NCI-H2227 treated with DMSO at 0.1 percent for 48 hours (cell line): ENCODE results near the gene SLC50A1.
A peak's percentile ranks its signal among the peaks of the same experiment; 100 is the strongest.

Experiments
- DNase-seq: peaks from one replicate; lab custom pipeline; 2025; lab: John Stamatoyannopoulos, UW

SLC50A1 gene, protein sequence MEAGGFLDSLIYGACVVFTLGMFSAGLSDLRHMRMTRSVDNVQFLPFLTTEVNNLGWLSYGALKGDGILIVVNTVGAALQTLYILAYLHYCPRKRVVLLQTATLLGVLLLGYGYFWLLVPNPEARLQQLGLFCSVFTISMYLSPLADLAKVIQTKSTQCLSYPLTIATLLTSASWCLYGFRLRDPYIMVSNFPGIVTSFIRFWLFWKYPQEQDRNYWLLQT

DNA sequence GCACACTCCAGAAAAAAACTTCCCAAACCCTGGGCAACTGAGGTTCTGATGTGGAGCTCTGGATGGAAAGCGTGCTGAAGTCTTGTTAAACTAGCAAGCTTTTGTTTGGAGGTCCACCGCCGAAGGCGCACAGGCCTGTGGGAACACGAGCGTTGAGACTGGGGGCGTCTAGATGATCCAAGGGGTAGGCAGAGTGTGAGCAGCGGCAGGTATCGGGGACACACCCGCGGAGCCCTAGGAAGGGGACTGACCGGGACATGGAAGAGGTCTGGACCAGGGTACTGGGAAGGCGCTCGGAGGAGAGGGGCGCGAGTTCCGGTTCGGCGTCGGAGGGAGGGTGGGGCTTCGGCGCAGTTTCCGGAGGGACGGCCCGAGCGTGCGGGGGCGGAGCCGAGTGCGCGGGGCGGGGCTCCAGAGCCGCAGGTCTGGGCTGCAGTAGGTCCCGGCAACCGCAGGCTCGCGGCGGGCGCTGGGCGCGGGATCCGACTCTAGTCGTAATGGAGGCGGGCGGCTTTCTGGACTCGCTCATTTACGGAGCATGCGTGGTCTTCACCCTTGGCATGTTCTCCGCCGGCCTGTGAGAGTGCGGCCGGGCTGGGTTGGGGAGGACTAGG, at the start of gene SLC50A1:
SLC50A1 (plus strand) TSS at position 438 of the 614 bp plus-strand sequence; CDS start at position 498, 60 bp downstream.
- DNase-seq, result peak; percentile 93

DNA sequence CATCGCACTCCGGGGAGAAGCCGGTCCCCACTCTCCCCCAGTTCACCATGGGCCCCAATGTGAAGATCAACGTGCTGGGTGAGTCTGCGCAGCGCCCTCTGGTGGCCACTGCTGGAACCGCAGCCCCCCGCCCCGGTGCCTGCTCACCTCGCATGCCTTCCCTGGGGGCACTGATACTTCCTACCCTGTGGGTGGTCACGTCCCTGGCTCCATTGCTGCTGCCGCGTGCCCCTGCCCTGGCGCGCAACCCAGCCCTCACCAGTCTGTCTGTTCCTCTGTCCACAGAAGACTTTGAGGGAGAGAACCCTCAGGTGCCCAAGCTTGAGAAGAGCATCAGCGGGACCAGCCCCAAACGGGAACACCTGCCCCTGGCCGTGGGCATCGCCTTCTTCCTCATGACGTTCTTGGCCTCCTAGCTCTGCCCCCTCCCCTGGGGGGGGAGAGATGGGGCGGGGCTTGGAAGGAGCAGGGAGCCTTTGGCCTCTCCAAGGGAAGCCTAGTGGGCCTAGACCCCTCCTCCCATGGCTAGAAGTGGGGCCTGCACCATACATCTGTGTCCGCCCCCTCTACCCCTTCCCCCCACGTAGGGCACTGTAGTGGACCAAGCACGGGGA, 49.4 kb upstream of the SLC50A1 start:
- DNase-seq, result no peak

- no peak for DNase-seq
Observed at GRCh38 chr1:155086856-155087535, 48.7 kb upstream of the SLC50A1 start.

DNA sequence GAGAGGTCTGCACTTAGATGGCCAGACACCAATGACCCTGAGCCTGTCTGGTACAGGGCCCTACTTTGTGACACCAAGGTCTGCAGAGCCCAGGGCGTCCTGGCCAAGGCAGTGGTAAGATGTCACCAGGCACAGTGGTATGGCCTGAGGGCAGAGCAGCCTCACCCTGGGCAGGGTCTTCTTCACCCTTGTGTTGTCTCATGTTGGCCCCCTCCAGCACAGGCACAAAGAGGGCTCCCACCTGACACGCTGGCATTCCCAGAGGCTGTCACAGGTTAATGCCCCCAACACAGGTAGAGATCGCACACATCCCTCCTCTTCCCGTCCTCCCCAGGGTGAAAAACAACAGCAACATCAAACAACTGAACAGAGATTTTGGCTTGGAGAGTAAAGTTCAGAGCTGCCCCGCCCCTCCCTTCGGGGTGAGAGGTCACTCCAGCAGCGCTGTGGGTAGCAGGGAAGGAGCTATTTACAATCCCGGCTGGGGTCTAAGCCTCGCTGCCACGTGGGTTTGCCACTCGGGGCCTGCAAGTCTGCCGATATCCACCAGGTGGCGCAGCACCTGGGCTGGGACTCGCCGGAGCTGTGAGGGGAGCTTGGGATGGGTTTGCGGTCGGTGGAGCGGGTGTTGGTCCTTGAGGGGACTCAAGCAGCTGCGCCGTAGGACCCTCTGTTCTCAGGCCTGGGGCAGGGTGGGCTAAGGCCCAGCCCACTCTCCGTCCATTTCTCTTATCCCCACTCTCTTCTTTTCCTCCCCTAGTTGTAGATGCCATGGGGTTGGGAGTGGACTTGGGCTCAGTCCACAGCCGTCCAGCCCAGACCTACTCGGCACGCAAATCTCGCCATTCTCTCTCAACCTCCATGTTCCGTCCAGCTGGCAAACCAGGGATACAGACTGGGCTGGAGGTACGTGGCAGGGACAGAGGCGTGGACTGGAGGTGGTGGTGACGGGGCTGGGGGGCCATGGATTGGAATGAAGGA, 44.3 kb upstream of the SLC50A1 start:
- peak; percentile 77 for DNase-seq

- no peak for DNase-seq
Observed at GRCh38 chr1:155092131-155092530, 43.5 kb upstream of the SLC50A1 start.

GRCh38 chr1:155092641-155093040, 43.0 kb upstream of the SLC50A1 start:
- no peak for DNase-seq

DNA sequence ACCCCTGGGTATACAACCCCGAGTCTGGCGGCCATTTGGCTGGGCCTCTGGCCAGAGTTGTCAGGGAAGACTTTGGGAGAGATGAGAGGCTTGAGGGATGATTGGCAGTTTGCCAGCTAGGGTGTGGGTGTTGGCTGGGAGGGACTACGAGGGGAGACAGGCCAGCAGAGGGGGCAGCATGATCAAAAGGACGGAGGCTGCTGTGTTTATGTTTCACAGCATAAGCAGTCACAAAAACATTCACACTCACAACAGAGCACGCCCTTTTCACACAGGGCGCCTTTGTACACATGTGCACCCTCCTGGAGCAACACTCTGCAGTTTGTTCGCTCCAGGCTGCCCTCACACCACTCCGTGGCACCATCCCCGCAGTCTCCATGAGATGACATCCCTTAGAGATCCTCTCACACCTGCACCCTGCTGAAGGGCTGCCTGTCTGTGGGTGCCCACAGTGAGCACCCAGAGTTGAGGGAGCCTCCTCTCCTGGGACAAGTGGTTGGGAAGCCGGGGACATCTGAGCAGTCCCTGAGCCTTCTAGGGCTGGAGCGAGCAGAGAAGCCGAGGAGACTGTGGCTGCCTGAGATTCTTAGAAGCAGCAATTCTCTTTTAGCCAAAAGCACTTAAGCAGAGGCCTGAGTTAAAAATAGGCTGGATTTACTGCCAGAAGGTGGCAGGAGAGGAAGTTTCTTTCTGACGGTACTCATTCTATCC, 41.6 kb upstream of the SLC50A1 start:
- DNase-seq, result peak; percentile 81

DNA sequence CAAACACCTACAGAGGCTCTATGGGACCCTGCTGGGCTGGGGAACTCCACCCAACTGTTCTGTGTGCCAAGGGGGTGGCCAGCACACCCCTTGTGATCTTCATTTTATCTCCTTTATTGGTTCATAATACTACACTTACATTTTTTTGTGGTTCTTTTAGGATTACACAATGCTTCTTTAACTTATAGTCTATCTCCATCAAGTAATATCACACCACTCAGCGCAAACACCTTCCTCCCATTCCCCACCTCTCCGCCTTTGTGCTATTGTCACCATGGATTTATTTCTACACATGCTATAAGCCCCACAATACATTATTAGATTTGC, 41.1 kb upstream of the SLC50A1 start:
- DNase-seq, result peak; percentile 59

DNA sequence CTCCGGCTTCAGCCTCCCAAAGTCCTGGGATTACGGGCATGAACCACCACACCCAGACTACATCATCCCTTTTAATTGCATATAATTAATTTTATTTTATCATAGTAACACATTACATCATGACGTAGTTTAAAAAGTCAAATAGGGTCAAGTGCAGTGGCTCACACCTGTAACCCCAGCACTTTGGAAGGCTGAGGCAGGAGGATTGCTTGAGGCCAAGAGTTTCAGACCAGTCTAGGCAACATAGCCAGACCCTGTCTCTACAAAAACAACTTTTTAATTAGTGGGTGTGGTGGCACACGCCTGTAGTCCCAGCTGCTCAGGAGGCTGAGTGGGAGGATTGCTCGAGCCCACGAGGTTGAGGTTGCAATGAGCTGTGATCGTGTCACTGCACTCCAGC, 36.3 kb upstream of the SLC50A1 start:
- DNase-seq, result no peak

DNA sequence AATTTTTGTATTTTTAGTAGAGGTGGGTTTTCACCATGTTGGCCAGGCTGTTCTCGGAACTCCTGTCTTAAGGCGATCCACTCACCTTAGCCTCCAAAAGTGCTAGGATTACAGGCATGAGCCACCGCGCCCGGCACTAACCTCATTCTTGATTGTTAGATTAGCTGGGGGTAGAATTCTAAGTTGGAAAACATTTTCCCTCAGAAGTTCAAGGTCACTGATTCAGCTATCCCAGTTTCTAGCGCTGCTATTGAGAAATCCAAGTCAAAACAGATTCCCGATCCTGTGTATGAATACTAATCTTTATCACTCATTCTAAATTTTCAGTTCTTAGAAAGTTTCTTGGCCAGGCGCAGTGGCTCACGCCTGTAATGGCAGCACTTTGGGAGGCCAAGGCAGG, 32.3 kb upstream of the SLC50A1 start:
- DNase-seq, result no peak

- DNase-seq, result no peak
Observed at GRCh38 chr1:155104605-155105534, 30.8 kb upstream of the SLC50A1 start.

DNA sequence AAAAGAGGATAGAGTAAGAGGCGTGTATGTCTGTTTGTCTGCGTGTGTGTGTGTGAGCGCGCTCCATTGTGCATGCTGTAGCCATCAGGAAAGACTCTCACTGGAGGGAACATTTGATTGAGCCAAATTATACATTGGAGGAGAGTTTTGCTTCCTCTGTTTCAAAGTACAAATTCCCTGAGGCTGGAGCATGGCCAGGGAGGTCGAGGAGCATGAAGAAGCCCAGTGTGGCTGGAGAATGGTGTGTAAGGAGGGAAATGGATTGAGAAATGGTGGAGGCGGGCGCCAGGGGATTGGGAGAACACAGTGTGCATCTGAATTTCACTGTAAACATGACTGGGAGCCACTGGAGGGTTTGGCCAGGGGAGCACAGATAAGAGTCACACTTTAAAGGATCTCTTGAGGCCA, 30.0 kb upstream of the SLC50A1 start:
- DNase-seq, result peak; percentile 50

DNA sequence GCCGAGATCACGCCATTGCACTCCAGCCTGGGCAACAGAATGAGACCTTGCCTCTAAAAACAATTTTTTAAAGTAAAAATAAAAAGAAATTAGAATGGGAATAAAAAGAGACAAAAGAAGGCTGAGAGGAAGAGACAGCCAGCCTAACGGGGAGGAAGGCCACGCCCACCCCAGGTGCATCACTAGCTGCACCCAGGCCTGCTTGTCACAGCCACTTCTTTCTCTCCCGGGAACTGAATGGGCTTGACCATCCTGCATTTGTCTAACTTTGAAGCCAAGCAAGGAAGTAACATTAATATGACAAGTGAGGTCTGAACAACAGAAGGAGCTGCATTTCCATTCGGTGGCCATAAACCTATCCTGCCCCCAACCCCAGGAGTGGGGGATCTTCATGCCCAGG, 28.8 kb upstream of the SLC50A1 start:
- no peak for DNase-seq

DNA sequence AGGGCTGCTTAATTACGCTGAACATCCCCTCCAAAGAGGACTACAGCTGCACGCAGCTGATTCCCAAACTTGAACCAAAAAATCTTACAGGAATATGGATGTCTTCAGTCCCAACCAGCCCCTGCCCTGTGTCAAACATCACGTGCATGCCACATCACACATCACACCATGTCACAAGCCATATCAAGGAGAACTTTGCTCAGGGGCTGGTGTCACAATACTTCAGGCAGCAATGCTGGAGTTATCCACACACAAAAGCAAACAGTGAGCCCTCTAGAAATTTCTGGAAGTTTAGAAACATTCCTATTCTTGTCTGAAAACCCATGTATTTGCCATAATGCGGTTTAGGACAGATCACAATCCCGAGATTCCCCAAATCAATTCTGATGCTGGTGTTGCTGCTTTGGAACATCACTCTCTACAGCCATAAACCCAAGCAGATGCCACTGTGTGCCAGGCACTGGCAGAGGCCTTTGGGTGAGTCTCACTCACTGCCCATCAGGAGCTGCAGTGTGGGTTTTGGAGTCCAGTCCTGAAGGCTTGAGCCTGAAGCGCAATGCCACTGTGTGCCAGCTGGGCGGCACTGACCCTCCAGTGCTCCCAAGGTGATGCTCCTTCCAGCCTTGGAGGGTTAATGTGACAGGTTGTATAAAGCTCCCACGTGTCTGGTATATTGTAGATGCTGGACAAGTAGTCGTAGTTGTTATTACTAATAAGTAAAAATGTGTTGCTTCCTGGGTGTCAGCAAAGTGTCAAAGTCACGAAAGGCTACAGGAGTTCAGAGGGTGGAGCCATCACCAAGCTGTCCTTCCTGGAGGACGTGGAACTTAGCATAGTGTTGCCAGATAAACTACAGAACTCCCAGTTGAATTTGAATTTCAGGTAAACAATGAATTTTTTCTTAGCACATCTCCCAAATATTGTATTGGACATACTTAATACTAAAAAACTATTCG, 28.1 kb upstream of the SLC50A1 start:
- no peak for DNase-seq

DNA sequence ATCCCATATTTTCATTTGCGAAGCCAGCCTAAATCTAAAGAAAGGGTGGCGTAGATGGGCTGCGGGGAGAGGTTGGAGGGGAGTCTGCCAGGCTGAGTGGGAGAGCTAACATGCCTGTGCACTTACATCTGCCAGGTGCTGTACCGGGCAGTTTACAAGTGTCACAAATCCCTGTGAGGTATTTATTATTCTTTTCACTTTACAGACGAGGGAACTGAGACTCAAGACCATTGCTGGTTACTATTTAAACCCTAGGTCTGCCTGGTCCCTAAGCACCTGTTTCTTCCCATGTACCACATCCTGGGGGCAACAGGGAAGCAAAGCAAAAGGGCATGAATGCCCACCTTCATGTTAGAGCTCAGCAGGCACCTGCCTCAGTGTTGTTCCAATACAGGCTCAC, 27.4 kb upstream of the SLC50A1 start:
- DNase-seq, result no peak

DNA sequence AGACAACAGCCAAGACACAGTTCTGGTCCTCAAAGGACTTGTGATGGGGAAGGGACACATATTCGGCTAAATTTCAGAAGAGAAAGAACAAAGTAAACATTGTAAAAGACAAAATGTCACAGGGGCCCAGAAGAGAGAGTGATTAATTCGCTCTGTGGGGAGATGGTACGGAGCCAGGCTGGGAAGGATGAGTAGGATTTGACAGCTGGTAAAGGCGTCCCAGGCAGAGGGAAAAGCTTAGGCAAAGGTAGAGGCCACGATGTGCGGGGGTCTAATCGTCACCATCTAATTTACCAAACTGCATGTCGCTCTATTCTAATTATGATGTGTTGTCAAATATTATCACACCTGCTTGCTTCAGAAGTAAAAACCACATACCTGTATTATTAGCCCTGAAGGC, 25.3 kb upstream of the SLC50A1 start:
- DNase-seq, result no peak

- no peak for DNase-seq
Observed at GRCh38 chr1:155110826-155111225, 24.8 kb upstream of the SLC50A1 start.

- DNase-seq, result no peak
Observed at GRCh38 chr1:155113450-155113980, 22.1 kb upstream of the SLC50A1 start.
